Type B pancreatic cell (in vitro differentiated cells): ENCODE results near the gene CXXC5. TPM values are rescaled to one million over a fixed set of nuclear protein-coding genes. Genes with fewer than 3 reads are reported as not detected.
A peak's percentile ranks its signal among the peaks of the same experiment; 100 is the strongest.

Experiments
- DNase-seq: peaks from one replicate; pipeline ENCODE4 v3.0.0; 2021; ENCODE audit warnings: mixed read lengths; ENCODE audit not compliant: unreplicated experiment; ENCODE audit errors: extremely low spot score
- H3K27ac Mint-ChIP-seq: 2 replicates; pipeline ENCODE4 v1.8.0; 2021; ENCODE audit warnings: mild to moderate bottlenecking, mixed read lengths
- H3K27me3 Mint-ChIP-seq: 2 replicates; pipeline ENCODE4 v1.8.0; 2021; ENCODE audit warnings: mixed read lengths
- H3K36me3 Mint-ChIP-seq: 2 replicates; pipeline ENCODE4 v1.8.0; 2021; ENCODE audit warnings: mixed read lengths
- H3K4me1 Mint-ChIP-seq: one replicate; pipeline ENCODE4 v1.8.0; 2021; ENCODE audit warnings: mixed read lengths; ENCODE audit not compliant: unreplicated experiment
- H3K4me3 Mint-ChIP-seq: 2 replicates; pipeline ENCODE4 v1.8.0; 2021; ENCODE audit warnings: mild to moderate bottlenecking, mixed read lengths
- H3K9me3 Mint-ChIP-seq: 2 replicates; pipeline ENCODE4 v1.8.0; 2021; ENCODE audit warnings: mixed read lengths
- total RNA-seq: library from RNA; stranded (reverse); gene quantifications from 2 replicates; pipeline ENCODE4 v1.2.1, GENCODE V29; 2021; ENCODE audit warnings: low replicate concordance
- TF ChIP-seq, protein P1 (sequence below): fragments of 200-600 bp; sonication (generic); conservative IDR thresholded peaks from 2 replicates; pipeline ENCODE4 v1.5.0; 2021; ENCODE audit warnings: antibody characterized with exemption, mild to moderate bottlenecking

The CXXC5 gene
- total RNA-seq, 1 donor from 2014 or later, result 58.6 TPM

DNA sequence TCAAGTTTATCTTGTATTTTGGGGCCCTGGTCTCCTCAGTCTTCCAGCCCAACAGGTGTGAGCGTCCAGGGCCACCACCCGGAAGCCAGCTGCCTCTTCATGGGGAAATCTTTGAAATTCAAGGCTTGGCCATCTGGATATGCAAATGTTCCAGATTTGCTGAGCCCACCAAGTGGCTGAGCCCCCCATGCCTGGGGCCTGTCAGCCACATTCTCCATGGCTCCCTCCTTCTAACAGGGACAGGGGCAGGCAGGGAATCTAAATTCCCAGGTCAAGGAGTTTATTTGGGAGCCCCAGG, 14.2 kb upstream of the CXXC5 start:
- no peak for DNase-seq
- H3K4me1 Mint-ChIP-seq, result peaks cover 43% of the 10 kb centered on the region
- peaks cover 3% of the 10 kb centered on the region for H3K36me3 Mint-ChIP-seq
- H3K4me3 Mint-ChIP-seq, result no peak overlapping the region
- H3K9me3 Mint-ChIP-seq, result no peaks in the 10 kb centered on the region
- TF ChIP-seq, protein P1, sequence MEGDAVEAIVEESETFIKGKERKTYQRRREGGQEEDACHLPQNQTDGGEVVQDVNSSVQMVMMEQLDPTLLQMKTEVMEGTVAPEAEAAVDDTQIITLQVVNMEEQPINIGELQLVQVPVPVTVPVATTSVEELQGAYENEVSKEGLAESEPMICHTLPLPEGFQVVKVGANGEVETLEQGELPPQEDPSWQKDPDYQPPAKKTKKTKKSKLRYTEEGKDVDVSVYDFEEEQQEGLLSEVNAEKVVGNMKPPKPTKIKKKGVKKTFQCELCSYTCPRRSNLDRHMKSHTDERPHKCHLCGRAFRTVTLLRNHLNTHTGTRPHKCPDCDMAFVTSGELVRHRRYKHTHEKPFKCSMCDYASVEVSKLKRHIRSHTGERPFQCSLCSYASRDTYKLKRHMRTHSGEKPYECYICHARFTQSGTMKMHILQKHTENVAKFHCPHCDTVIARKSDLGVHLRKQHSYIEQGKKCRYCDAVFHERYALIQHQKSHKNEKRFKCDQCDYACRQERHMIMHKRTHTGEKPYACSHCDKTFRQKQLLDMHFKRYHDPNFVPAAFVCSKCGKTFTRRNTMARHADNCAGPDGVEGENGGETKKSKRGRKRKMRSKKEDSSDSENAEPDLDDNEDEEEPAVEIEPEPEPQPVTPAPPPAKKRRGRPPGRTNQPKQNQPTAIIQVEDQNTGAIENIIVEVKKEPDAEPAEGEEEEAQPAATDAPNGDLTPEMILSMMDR, result no peak
- H3K27ac Mint-ChIP-seq, result no peak overlapping the region
- H3K27me3 Mint-ChIP-seq, result no peaks in the 10 kb centered on the region

DNA sequence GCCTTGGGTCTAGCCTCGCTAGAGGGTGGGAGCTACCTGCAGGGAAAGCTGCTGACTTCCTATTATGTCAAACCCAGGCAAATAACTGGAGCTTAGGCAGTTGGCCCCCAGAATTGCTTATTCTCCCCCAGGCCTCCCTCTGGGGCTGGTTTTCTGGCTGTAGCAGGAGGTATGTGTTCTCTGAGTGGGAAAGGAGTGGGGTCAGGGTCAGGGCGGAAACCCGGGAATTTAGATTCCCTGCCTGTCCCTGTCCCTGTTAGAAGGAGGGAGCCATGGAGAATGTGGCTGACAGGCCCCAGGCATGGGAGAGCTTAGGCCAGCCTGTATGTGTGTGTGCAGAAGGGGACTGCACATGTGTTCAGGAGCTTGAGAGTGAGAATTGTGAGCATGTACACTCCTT, 13.6 kb upstream of the CXXC5 start:
- no peaks in the 10 kb centered on the region for H3K36me3 Mint-ChIP-seq
- H3K27ac Mint-ChIP-seq, result no peak overlapping the region
- no peaks in the 10 kb centered on the region for H3K9me3 Mint-ChIP-seq
- TF ChIP-seq, protein P1, result no peak
- H3K4me1 Mint-ChIP-seq, result peaks cover 46% of the 10 kb centered on the region
- H3K27me3 Mint-ChIP-seq, result no peaks in the 10 kb centered on the region
- peak overlapping the region; percentile 54 for H3K4me3 Mint-ChIP-seq
- DNase-seq, result no peak

DNA sequence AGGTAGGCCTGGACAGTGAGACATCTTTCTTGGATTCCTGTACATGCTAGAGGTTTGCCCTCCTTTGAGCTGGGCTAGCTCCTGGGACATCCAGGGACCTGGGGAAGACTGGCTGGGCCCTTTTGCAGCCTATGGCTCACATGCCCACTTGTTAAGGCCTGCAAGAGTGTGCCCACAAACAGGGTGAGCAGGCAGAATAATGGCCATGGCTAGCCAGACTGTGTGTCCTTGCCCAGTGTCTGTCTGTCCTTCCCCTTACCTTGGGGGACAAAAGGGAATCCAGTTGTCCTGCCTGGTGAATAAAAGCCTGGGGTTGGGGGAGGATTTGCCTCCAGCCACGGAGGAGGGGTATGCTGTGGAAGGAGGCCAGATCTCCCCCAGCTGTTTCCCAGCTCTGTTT, 13.0 kb upstream of the CXXC5 start:
- TF ChIP-seq, protein P1, result no peak
- Mint-ChIP-seq H3K27me3 (no peaks in the 10 kb centered on the region), H3K27ac (no peak overlapping the region), H3K36me3 (no peaks in the 10 kb centered on the region), H3K4me1 (peaks cover 52% of the 10 kb centered on the region), H3K9me3 (no peaks in the 10 kb centered on the region), H3K4me3 (no peak overlapping the region)
- DNase-seq, result no peak

DNA sequence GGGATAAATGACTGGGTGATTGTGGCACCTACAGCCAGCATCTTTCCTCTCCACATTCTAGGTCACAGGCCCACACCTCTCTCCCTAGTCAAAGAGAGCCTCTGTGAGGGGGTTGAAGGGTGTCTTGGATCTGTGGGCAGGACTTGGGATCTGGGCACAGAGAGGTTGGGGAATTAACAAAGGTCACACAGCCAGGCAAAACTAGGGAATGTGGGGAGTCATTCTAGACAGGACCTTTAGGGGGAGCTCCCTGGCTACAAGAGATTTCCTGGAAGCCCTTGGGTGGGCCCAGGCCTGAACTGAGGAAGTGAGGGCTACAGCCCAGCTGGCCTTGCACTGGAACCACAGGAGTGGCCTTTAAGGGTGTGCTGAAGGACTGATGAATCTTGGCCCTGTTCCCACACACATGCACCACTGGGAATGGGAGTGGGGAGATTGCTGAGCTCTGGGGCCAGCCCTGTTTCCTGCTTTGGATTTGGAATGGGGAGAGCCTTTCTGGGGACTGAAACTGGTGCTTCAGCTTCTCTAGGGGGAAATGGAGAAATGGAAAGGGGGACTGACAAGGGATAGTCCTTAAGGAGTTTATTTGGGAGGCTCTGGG, 12.4 kb upstream of the CXXC5 start:
- H3K27me3 Mint-ChIP-seq, result no peaks in the 10 kb centered on the region
- peaks cover 57% of the 10 kb centered on the region for H3K4me1 Mint-ChIP-seq
- DNase-seq, result no peak
- H3K4me3 Mint-ChIP-seq, result peak overlapping the region; percentile 78
- no peaks in the 10 kb centered on the region for H3K9me3 Mint-ChIP-seq
- no peaks in the 10 kb centered on the region for H3K36me3 Mint-ChIP-seq
- TF ChIP-seq, protein P1, result peak; percentile 66
- peak overlapping the region; percentile 76 for H3K27ac Mint-ChIP-seq

- peaks cover 59% of the 10 kb centered on the region for H3K4me1 Mint-ChIP-seq
- H3K36me3 Mint-ChIP-seq, result no peaks in the 10 kb centered on the region
- TF ChIP-seq, protein P1, result no peak
- DNase-seq, result peak; percentile 39
- peak overlapping the region; percentile 78 for H3K4me3 Mint-ChIP-seq
- H3K27ac Mint-ChIP-seq, result peak overlapping the region; percentile 76
- no peaks in the 10 kb centered on the region for H3K9me3 Mint-ChIP-seq
- H3K27me3 Mint-ChIP-seq, result no peaks in the 10 kb centered on the region
These were observed 11.8 kb upstream of the CXXC5 start for GRCh38 chr5:139636207-139636792.
